ENCODE measurements around the gene ERBB3. TPM values are rescaled to one million over a fixed set of nuclear protein-coding genes. Genes with fewer than 3 reads are reported as not detected.
A peak's percentile ranks its signal among the peaks of the same experiment; 100 is the strongest.

The ERBB3 gene
- total and polyA plus RNA-seq, 2 of the 8 experiments (the other 6 are each of a cell fraction or from before 2014, with no cell fraction given): 33.9 to 52.4 TPM

GRCh38 chr12:56127888-56128669 lies 48.1 kb downstream of the ERBB3 start, which contains the start of gene ESYT1 (continued):
- TF ChIP-seq CTBP2 (IDR thresholded peaks at IDR 0.05; ENCODE audit: borderline replicate concordance, insufficient read depth, insufficient read length, low read length) (no peak), SUZ12 (IDR thresholded peaks at IDR 0.05; ENCODE audit: low read length) (no peak), POLR2A (IDR thresholded peaks at IDR 0.05; ENCODE audit: control extremely low read depth in 1 of 2, low read depth in 2 of 2, low read length in 2 of 2) (peak; percentile 93 to 96), CREB1 (IDR thresholded peaks at IDR 0.05) (peak; percentile 91), POU5F1 (IDR thresholded peaks at IDR 0.05; ENCODE audit: low read depth, low read length) (no peak), EGR1 (IDR thresholded peaks at IDR 0.05; ENCODE audit: borderline replicate concordance, low read depth, low read length) (no peak), JUND (IDR thresholded peaks at IDR 0.05; ENCODE audit: low read length) (peak; percentile 100), MAX (IDR thresholded peaks at IDR 0.05) (peak; percentile 70), ATF2 (IDR thresholded peaks at IDR 0.05; ENCODE audit: low read length) (peak; percentile 98), ATF3 (IDR thresholded peaks at IDR 0.05; ENCODE audit: insufficient read depth, low read depth, low read length) (no peak), SAP30 (IDR thresholded peaks at IDR 0.05; ENCODE audit: insufficient read depth, insufficient replicate concordance, low read length) (no peak), RAD21 (IDR thresholded peaks at IDR 0.05 in 1 of 2, conservative IDR thresholded peaks at IDR 0.05 in 1 of 2; ENCODE audit: low read depth in 2 of 2, low read length in 2 of 2) (no peak; a peak in 1 of 4 replicates), RNF2 (IDR thresholded peaks at IDR 0.05; ENCODE audit: borderline replicate concordance, low read depth, low read length, missing control alignments, poor library complexity, severe bottlenecking) (no peak), SIRT6 (IDR thresholded peaks at IDR 0.05; ENCODE audit: low read length) (no peak), MAFK (IDR thresholded peaks at IDR 0.05; ENCODE audit: low read depth, low read length) (no peak), CBX8 (IDR thresholded peaks at IDR 0.05; ENCODE audit: borderline replicate concordance, low read depth, low read length) (no peak), TAF7 (optimal IDR thresholded peaks at IDR 0.05; ENCODE audit: borderline replicate concordance, low read depth, low read length) (peak; percentile 83)

Data from H1 (cell line).